IPS DF 6.9 (cell line): Measurements from ENCODE around the gene UTS2B.

ENCODE experiments used
- DNase-seq: peaks from one replicate; pipeline ENCODE4 v3.0.0-alpha.2; 2013; ENCODE audit warnings: low read depth, low spot score
- H3K27ac ChIP-seq: one replicate; pipeline ENCODE4 v1.5.1; 2013; ENCODE audit warnings: low read length, control low read depth
- H3K27me3 ChIP-seq: 2 replicates; pipeline ENCODE4 v1.6.1; 2013; ENCODE audit warnings: mild to moderate bottlenecking, low read length; ENCODE audit not compliant: control insufficient read depth, insufficient read depth
- H3K36me3 ChIP-seq: 2 replicates; pipeline ENCODE4 v1.6.1; 2013; ENCODE audit warnings: low read length; ENCODE audit not compliant: control insufficient read depth, insufficient read depth
- H3K4me1 ChIP-seq: 2 replicates; pipeline ENCODE4 v1.6.1; 2013; ENCODE audit warnings: low read length; ENCODE audit not compliant: control insufficient read depth, insufficient read depth
- H3K4me3 ChIP-seq: 2 replicates; pipeline ENCODE4 v1.5.1; 2013; ENCODE audit warnings: mild to moderate bottlenecking, low read length
- H3K9me3 ChIP-seq: 2 replicates; pipeline ENCODE4 v1.6.1; 2013; ENCODE audit warnings: low read length, inconsistent platforms; ENCODE audit not compliant: control insufficient read depth, insufficient read depth
- WGBS: extraction: QIAGEN DNeasy Blood & Tissue Kit; methylation state at CpG from one replicate; pipeline ENCODE4 v1.1.7; 2013; ENCODE audit warnings: mixed read lengths, missing lambda C conversion rate; ENCODE audit not compliant: insufficient read length, insufficient coverage; 5-methylcytosine and 5-hydroxymethylcytosine counted together

The UTS2B gene

GRCh38 chr3:191340351-191340750 lies 10.0 kb upstream of the UTS2B start:
- no peak overlapping the region for H3K4me3 ChIP-seq
- no peaks in the 10 kb centered on the region for H3K27me3 ChIP-seq
- no peak overlapping the region for H3K27ac ChIP-seq
- H3K4me1 ChIP-seq: no peaks in the 10 kb centered on the region
- H3K36me3 ChIP-seq: no peaks in the 10 kb centered on the region
- DNase-seq: no peak
- no CpG with 5 or more reads among the region's 2 CpGs for WGBS
- no peaks in the 10 kb centered on the region for H3K9me3 ChIP-seq

GRCh38 chr3:191339316-191339917 lies 9.1 kb upstream of the UTS2B start:
- no CpG with 5 or more reads among the region's 3 CpGs for WGBS
- no peak overlapping the region for H3K27ac ChIP-seq
- no peaks in the 10 kb centered on the region for H3K36me3 ChIP-seq
- H3K4me1 ChIP-seq: no peaks in the 10 kb centered on the region
- DNase-seq: no peak
- no peaks in the 10 kb centered on the region for H3K9me3 ChIP-seq
- H3K4me3 ChIP-seq: no peak overlapping the region
- no peaks in the 10 kb centered on the region for H3K27me3 ChIP-seq

DNA sequence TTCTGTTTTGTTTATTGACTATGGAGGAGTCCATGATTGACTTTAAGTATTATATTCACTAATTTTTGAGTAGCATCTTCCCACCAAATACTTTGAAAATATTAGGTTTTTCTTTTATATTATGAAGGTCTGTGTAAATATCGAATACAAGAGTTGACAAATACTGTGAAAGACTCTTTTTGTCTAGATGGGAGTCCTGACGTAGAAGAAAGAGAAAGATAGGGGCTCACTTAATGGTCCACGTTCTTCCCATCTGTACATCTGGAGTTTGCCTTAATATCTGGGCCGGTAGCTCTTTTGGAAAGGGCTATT lies 7.8 kb upstream of the UTS2B start:
- H3K4me3 ChIP-seq: no peak overlapping the region
- no peaks in the 10 kb centered on the region for H3K36me3 ChIP-seq
- no peaks in the 10 kb centered on the region for H3K4me1 ChIP-seq
- no peak for DNase-seq
- no peaks in the 10 kb centered on the region for H3K27me3 ChIP-seq
- WGBS: no CpG with 5 or more reads among the region's 4 CpGs
- H3K9me3 ChIP-seq: no peaks in the 10 kb centered on the region
- no peak overlapping the region for H3K27ac ChIP-seq

GRCh38 chr3:191336833-191337232 lies 6.5 kb upstream of the UTS2B start:
- no peak overlapping the region for H3K4me3 ChIP-seq
- DNase-seq: no peak
- H3K36me3 ChIP-seq: no peaks in the 10 kb centered on the region
- no peaks in the 10 kb centered on the region for H3K4me1 ChIP-seq
- H3K27ac ChIP-seq: no peak overlapping the region
- no peaks in the 10 kb centered on the region for H3K9me3 ChIP-seq
- no peaks in the 10 kb centered on the region for H3K27me3 ChIP-seq
- no CpG with 5 or more reads among the region's 2 CpGs for WGBS

GRCh38 chr3:191334346-191334893 lies 4.1 kb upstream of the UTS2B start:
- WGBS: no CpG with 5 or more reads among the region's 4 CpGs
- H3K4me1 ChIP-seq: no peaks in the 10 kb centered on the region; the same call in 1 of the 2 replicates
- no peaks in the 10 kb centered on the region for H3K36me3 ChIP-seq
- H3K9me3 ChIP-seq: no peaks in the 10 kb centered on the region
- H3K27me3 ChIP-seq: no peaks in the 10 kb centered on the region; the same call in 1 of the 2 replicates
- H3K27ac ChIP-seq: no peak overlapping the region
- H3K4me3 ChIP-seq: no peak overlapping the region
- no peak for DNase-seq

GRCh38 chr3:191333298-191333880 lies 3.1 kb upstream of the UTS2B start:
- Histone ChIP-seq H3K27ac (no peak overlapping the region), H3K4me3 (no peak overlapping the region), H3K4me1 (no peaks in the 10 kb centered on the region; the same call in 1 of the 2 replicates), H3K36me3 (no peaks in the 10 kb centered on the region), H3K9me3 (no peaks in the 10 kb centered on the region), H3K27me3 (peaks cover 3% of the 10 kb centered on the region; the same call in 1 of the 2 replicates)
- WGBS: no CpG with 5 or more reads among the region's 3 CpGs
- no peak for DNase-seq

GRCh38 chr3:191331388-191331787 lies 1.1 kb upstream of the UTS2B start:
- no peak overlapping the region for H3K4me3 ChIP-seq
- no peaks in the 10 kb centered on the region for H3K9me3 ChIP-seq
- H3K4me1 ChIP-seq: no peaks in the 10 kb centered on the region; the same call in 1 of the 2 replicates
- no CpG with 5 or more reads among the region's 3 CpGs for WGBS
- DNase-seq: no peak
- no peak overlapping the region for H3K27ac ChIP-seq
- peaks cover 8% of the 10 kb centered on the region; the same call in 1 of the 2 replicates for H3K27me3 ChIP-seq
- H3K36me3 ChIP-seq: no peaks in the 10 kb centered on the region

DNA sequence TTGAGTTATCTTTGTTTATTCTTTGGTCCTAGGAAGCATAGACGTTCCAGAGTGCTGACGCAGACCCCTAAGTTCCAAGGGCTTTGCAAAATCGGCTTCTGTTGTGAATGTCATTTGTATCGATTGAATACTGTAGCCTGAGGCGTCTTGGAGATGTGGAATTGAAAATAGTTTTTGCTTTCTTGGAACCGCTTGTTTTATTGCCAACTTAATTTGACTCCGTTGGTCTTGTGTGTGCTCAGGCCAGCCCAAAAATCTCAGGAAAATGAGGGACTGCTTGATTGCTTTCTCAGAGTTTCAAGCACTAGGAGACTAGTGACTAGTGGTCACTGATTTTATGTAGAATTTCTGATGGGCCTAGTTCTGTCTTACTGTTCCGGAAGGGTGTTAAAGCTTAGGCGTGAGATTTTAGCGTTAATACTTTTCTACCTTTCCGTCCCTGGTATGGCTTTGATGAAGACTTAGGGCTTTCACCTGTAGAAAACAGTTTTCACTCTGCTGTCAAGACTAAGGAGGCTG lies 263 bp upstream of the UTS2B start:
- WGBS: no CpG with 5 or more reads among the region's 11 CpGs
- no peak for DNase-seq
- no peaks in the 10 kb centered on the region for H3K36me3 ChIP-seq
- H3K27me3 ChIP-seq: peaks cover 8% of the 10 kb centered on the region; the same call in 1 of the 2 replicates
- H3K9me3 ChIP-seq: no peaks in the 10 kb centered on the region
- peak overlapping the region; percentile 94; the same call in 1 of the 2 replicates for H3K4me3 ChIP-seq
- H3K4me1 ChIP-seq: no peaks in the 10 kb centered on the region; the same call in 1 of the 2 replicates
- no peak overlapping the region for H3K27ac ChIP-seq

GRCh38 chr3:191328962-191329653 lies 1.2 kb downstream of the UTS2B start, which contains the start of gene CCDC50:
TSS of gene CCDC50 (plus strand) at chr3:191329394. CDS start at chr3:191329675, 281 bp downstream.
- no CpG with 5 or more reads among the region's 63 CpGs for WGBS
- H3K4me1 ChIP-seq: no peaks in the 10 kb centered on the region; the same call in 1 of the 2 replicates
- peak; percentile 27 for DNase-seq
- H3K27ac ChIP-seq: no peak within 1 kb of the TSS
- H3K27me3 ChIP-seq: peaks cover 8% of the 10 kb centered on the region; the same call in 1 of the 2 replicates
- H3K9me3 ChIP-seq: no peaks in the 10 kb centered on the region
- H3K36me3 ChIP-seq: no peaks in the 10 kb centered on the region
- peak within 1 kb of the TSS; percentile 94 for H3K4me3 ChIP-seq

DNA sequence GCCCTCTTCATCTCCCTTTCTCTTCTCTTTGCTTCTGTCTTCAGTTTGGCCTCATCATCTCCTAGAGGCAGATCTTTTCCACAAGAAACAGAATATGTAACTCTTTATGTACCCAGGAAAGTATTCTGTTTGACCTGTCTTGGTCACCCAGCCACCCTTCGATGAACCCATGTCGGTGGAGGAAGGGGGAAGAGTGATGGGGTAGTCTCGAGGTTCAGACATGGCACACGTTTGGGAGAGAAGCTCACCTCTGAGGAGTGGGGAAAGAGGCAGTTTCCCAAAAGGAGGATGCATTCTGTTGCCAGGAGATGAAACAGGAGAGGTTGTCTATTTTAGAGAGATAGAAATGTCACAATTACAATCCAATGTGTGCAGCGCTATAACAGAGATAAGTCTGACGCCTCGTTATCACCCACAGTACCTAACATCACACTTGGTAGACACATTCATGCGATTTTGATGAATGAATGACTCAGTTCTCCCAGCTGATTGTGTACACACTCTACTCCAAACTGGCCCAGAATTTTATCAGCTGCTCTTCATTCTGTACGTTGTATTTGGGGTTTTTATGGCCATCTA lies 1.9 kb downstream of the UTS2B start:
- no peaks in the 10 kb centered on the region for H3K36me3 ChIP-seq
- no peak for DNase-seq
- H3K27ac ChIP-seq: no peak overlapping the region
- peaks cover 8% of the 10 kb centered on the region; the same call in 1 of the 2 replicates for H3K27me3 ChIP-seq
- H3K4me3 ChIP-seq: no peak overlapping the region; the same call in 1 of the 2 replicates
- H3K9me3 ChIP-seq: no peaks in the 10 kb centered on the region
- no peaks in the 10 kb centered on the region; the same call in 1 of the 2 replicates for H3K4me1 ChIP-seq
- WGBS: no CpG with 5 or more reads among the region's 9 CpGs
